ENCODE measurements around the gene AAK1. TPM values are rescaled to one million over a fixed set of nuclear protein-coding genes. Genes with fewer than 3 reads are reported as not detected.
"Not testable (repeated sequence)": the region's sequence is repeated elsewhere in the genome, so short reads cannot be mapped to it uniquely, and the experiment has no call there.

AAK1 gene
- total RNA-seq, 1 experiment from 2014 or later = 46.8 TPM

GRCh38 chr2:69424419-69424818, 219.1 kb downstream of the AAK1 start:
- no peak for ATAC-seq
- no TSS peak for BruUV-seq (replicated peaks)
- no peaks in the 10 kb centered on the region for H3K4me1 ChIP-seq (ENCODE audit: insufficient read depth, low read length)
- no peaks in the 10 kb centered on the region for H3K9me3 ChIP-seq (ENCODE audit: low read length)
- H3K4me3 ChIP-seq (ENCODE audit: low read length) = no peak overlapping the region
- TF ChIP-seq EZH2 (IDR thresholded peaks at IDR 0.05; ENCODE audit: low read length, unreplicated experiment) = no peak
- TF ChIP-seq EZH2phosphoT487 (IDR thresholded peaks at IDR 0.05; ENCODE audit: borderline replicate concordance, low read length) = no peak
- no peak for TF ChIP-seq CTCF (conservative IDR thresholded peaks at IDR 0.05; ENCODE audit: low read depth, low read length)
- H3K27ac ChIP-seq (ENCODE audit: low read length) = no peak overlapping the region
- no peaks in the 10 kb centered on the region for H3K79me2 ChIP-seq (ENCODE audit: low read length)
- POLR2A ChIA-PET (ENCODE audit: unreplicated experiment) = no interaction called here
- no peaks in the 10 kb centered on the region for H3K9me2 ChIP-seq (replicated peaks; ENCODE audit: low read length)
- CTCF ChIA-PET = interaction anchor here (0.7 kb wide), 1 partner anchor 142 kb away, joined by 3 read pairs; no protein-coding TSS in a partner anchor
- intact Hi-C loops (cut with micrococcal nuclease) = no loop called here
- no peak for DNase-seq
- H3K9ac ChIP-seq (ENCODE audit: low read length) = no peak overlapping the region
- no peaks in the 10 kb centered on the region for H3K27me3 ChIP-seq (ENCODE audit: low read length)
- H3F3A ChIP-seq (ENCODE audit: low read length, unreplicated experiment) = no peaks in the 10 kb centered on the region
- H4K20me1 ChIP-seq (ENCODE audit: low read length) = no peaks in the 10 kb centered on the region
- no peak overlapping the region for H3K4me2 ChIP-seq (ENCODE audit: low read length)
- H3K36me3 ChIP-seq (ENCODE audit: low read depth, low read length) = no peaks in the 10 kb centered on the region
- H2AFZ ChIP-seq (ENCODE audit: low read length) = no peak overlapping the region

GRCh38 chr2:69422198-69422597, 221.3 kb downstream of the AAK1 start:
- no peak for DNase-seq
- no peak for ATAC-seq
- Histone ChIP-seq H3K27ac (ENCODE audit: low read length) (no peak overlapping the region), H3K9ac (ENCODE audit: low read length) (no peak overlapping the region), H3K27me3 (ENCODE audit: low read length) (no peaks in the 10 kb centered on the region), H2AFZ (ENCODE audit: low read length) (no peak overlapping the region), H3K4me1 (ENCODE audit: insufficient read depth, low read length) (no peaks in the 10 kb centered on the region), H3K4me3 (ENCODE audit: low read length) (no peak overlapping the region), H3K4me2 (ENCODE audit: low read length) (no peak overlapping the region), H3K9me2 (replicated peaks; ENCODE audit: low read length) (no peaks in the 10 kb centered on the region), H3K9me3 (ENCODE audit: low read length) (no peaks in the 10 kb centered on the region), H4K20me1 (ENCODE audit: low read length) (no peaks in the 10 kb centered on the region), H3K79me2 (ENCODE audit: low read length) (no peaks in the 10 kb centered on the region), H3F3A (ENCODE audit: low read length, unreplicated experiment) (no peaks in the 10 kb centered on the region), H3K36me3 (ENCODE audit: low read depth, low read length) (no peaks in the 10 kb centered on the region)
- ChIA-PET CTCF (no interaction called here), POLR2A (ENCODE audit: unreplicated experiment) (no interaction called here)
- no TSS peak for BruUV-seq (replicated peaks)
- no peak for TF ChIP-seq EZH2phosphoT487 (IDR thresholded peaks at IDR 0.05; ENCODE audit: borderline replicate concordance, low read length)
- no peak for TF ChIP-seq CTCF (conservative IDR thresholded peaks at IDR 0.05; ENCODE audit: low read depth, low read length)
- no peak for TF ChIP-seq EZH2 (IDR thresholded peaks at IDR 0.05; ENCODE audit: low read length, unreplicated experiment)
- intact Hi-C loops (cut with micrococcal nuclease) = no loop called here

- CTCF ChIA-PET; H3K4me3 ChIP-seq (ENCODE audit: low read length); H3F3A ChIP-seq (ENCODE audit: low read length, unreplicated experiment); intact Hi-C loops (cut with micrococcal nuclease); H4K20me1 ChIP-seq (ENCODE audit: low read length); ATAC-seq; BruUV-seq (replicated peaks); H3K79me2 ChIP-seq (ENCODE audit: low read length); DNase-seq; H3K9me3 ChIP-seq (ENCODE audit: low read length); H3K9me2 ChIP-seq (replicated peaks; ENCODE audit: low read length); H2AFZ ChIP-seq (ENCODE audit: low read length); H3K4me2 ChIP-seq (ENCODE audit: low read length); H3K4me1 ChIP-seq (ENCODE audit: insufficient read depth, low read length); H3K36me3 ChIP-seq (ENCODE audit: low read depth, low read length); H3K9ac ChIP-seq (ENCODE audit: low read length); H3K27me3 ChIP-seq (ENCODE audit: low read length); H3K27ac ChIP-seq (ENCODE audit: low read length); POLR2A ChIA-PET (ENCODE audit: unreplicated experiment): not testable (repeated sequence)
Observed at GRCh38 chr2:69419111-69419510, 224.4 kb downstream of the AAK1 start.
